Stimulated activated CD8-positive, alpha-beta memory T cell treated with anti-CD3 and anti-CD28 coated beads, Interleukin-4, amount 100 ng/mL, for 48 hours (primary cell): ENCODE measurements around the gene MYBL2.
"Not testable (repeated sequence)": the region's sequence is repeated elsewhere in the genome, so short reads cannot be mapped to it uniquely, and the experiment has no call there.

Experiments
- DNase-seq: peaks from one replicate; pipeline ENCODE4 v3.0.0-alpha.2; 2020

Gene MYBL2

GRCh38 chr20:43752561-43753301, 85.8 kb downstream of the MYBL2 start:
- peak; percentile 67 for DNase-seq

GRCh38 chr20:43755390-43755789, 88.5 kb downstream of the MYBL2 start:
- no peak for DNase-seq

- no peak for DNase-seq
Observed at GRCh38 chr20:43755851-43756250, 88.9 kb downstream of the MYBL2 start.

GRCh38 chr20:43757888-43758287, 91.0 kb downstream of the MYBL2 start:
- not testable (repeated sequence) for DNase-seq

- no peak for DNase-seq
Observed at GRCh38 chr20:43761386-43762340, 94.7 kb downstream of the MYBL2 start.

GRCh38 chr20:43762911-43763310, 96.0 kb downstream of the MYBL2 start:
- DNase-seq = no peak

GRCh38 chr20:43765916-43766315, 99.0 kb downstream of the MYBL2 start:
- no peak for DNase-seq
